H1 (cell line): ENCODE results near the gene HPS5. TPM values are rescaled to one million over a fixed set of nuclear protein-coding genes. Genes with fewer than 3 reads are reported as not detected.

Experiments
- CTCF ChIA-PET: fragments of 300-600 bp; sonication (Branson Sonifier 250); formaldehyde crosslinking; loops from one replicate; lab custom pipeline; 2021; ENCODE audit not compliant: partially characterized antibody; lab: Charles Lee
- POLR2A ChIA-PET: fragments of 300-600 bp; sonication (Branson Sonifier 250); formaldehyde crosslinking; loops from one replicate; lab custom pipeline; 2021; ENCODE audit warnings: inconsistent platforms; ENCODE audit not compliant: partially characterized antibody; lab: Charles Lee
- DNase-seq, 2 experiments: peaks; one replicate each; pipeline versions ENCODE4 v3.0.0 to v3.0.0-alpha.2; 2010 to 2022; ENCODE audit warnings: low spot score in 2 of 2, low read depth in 1 of 2, mixed read lengths in 1 of 2
- FAIRE-seq: peaks from 2 replicates; lab custom pipeline; 2011; peaks lifted over from hg19 to GRCh38; lab: Jason Lieb, UNC
- H2AFZ ChIP-seq: 2 replicates; pipeline ENCODE4 v1.8.1; 2012; ENCODE audit warnings: low read length, inconsistent platforms
- H2AK5ac ChIP-seq: 2 replicates; pipeline ENCODE4 v1.6.1; 2013; ENCODE audit warnings: low read depth, low read length
- H2BK120ac ChIP-seq: replicated peaks from 2 replicates; pipeline ENCODE3; 2013; ENCODE audit warnings: low read depth, low read length, inconsistent platforms
- H2BK12ac ChIP-seq: 2 replicates; pipeline ENCODE4 v1.6.1; 2013; ENCODE audit warnings: low read depth, low read length
- H2BK15ac ChIP-seq: 2 replicates; pipeline ENCODE4 v1.6.1; 2013; ENCODE audit warnings: low read length
- H2BK20ac ChIP-seq: 2 replicates; pipeline ENCODE4 v1.6.1; 2013; ENCODE audit warnings: low read length
- H2BK5ac ChIP-seq: 2 replicates; pipeline ENCODE4 v1.6.1; 2013; ENCODE audit warnings: low read depth, low read length
- H3K14ac ChIP-seq: 2 replicates; pipeline ENCODE4 v1.6.1; 2013; ENCODE audit warnings: inconsistent platforms; ENCODE audit not compliant: insufficient read length
- H3K18ac ChIP-seq: 2 replicates; pipeline ENCODE4 v1.6.1; 2013; ENCODE audit warnings: low read length; ENCODE audit errors: extremely low read depth
- H3K23ac ChIP-seq: 2 replicates; pipeline ENCODE4 v1.6.1; 2013; ENCODE audit warnings: inconsistent platforms; ENCODE audit not compliant: insufficient read length
- H3K23me2 ChIP-seq: 2 replicates; pipeline ENCODE4 v1.6.1; 2013; ENCODE audit warnings: low read depth, low read length
- H3K27ac ChIP-seq: 2 replicates; pipeline ENCODE4 v1.6.1; 2011; ENCODE audit warnings: low read depth, low read length, inconsistent platforms
- H3K27me3 ChIP-seq, 4 experiments: replicated peaks in 1 of 4; 1 replicate in 1 of 4; 2 replicates in 3 of 4; pipeline versions ENCODE4 v1.6.1 to v1.8.1; 2011 to 2013; ENCODE audit warnings: low read length in 3 of 4, mild to moderate bottlenecking in 3 of 4, inconsistent platforms in 2 of 4, mixed read lengths in 2 of 4, moderate library complexity in 1 of 4; ENCODE audit not compliant: control insufficient read depth in 3 of 4, insufficient read depth in 3 of 4; ENCODE audit errors: extremely low read depth in 1 of 4
- H3K36me3 ChIP-seq, 4 experiments: 2 replicates each; pipeline versions ENCODE4 v1.6.1 to v1.8.1; 2011 to 2013; ENCODE audit warnings: mild to moderate bottlenecking in 4 of 4, low read length in 3 of 4, moderate library complexity in 2 of 4, control low read depth in 1 of 4, inconsistent platforms in 1 of 4; ENCODE audit not compliant: insufficient read depth in 4 of 4, control insufficient read depth in 2 of 4
- H3K4ac ChIP-seq: replicated peaks from 2 replicates; pipeline ENCODE3; 2013; ENCODE audit warnings: low read length, low read depth, mixed read lengths, inconsistent platforms; ENCODE audit not compliant: insufficient read length
- H3K4me1 ChIP-seq, 4 experiments: replicated peaks in 1 of 4; 1 replicate in 1 of 4; 2 replicates in 3 of 4; pipeline versions ENCODE4 v1.6.1 to v1.8.1; 2011 to 2013; ENCODE audit warnings: low read length in 3 of 4, inconsistent platforms in 2 of 4, mixed read lengths in 1 of 4; ENCODE audit not compliant: insufficient read depth in 4 of 4, control insufficient read depth in 3 of 4
- H3K4me2 ChIP-seq, 2 experiments: 2 replicates each; pipeline versions ENCODE4 v1.6.1 to v1.8.1; 2011 to 2013; ENCODE audit warnings: low read depth in 2 of 2, low read length in 2 of 2, control low read depth in 1 of 2, inconsistent platforms in 1 of 2, mild to moderate bottlenecking in 1 of 2; ENCODE audit not compliant: insufficient read depth in 1 of 2
- H3K4me3 ChIP-seq, 4 experiments: fragments of 200-600, 300-600 bp in 1 of 4; sonication (generic), shearing (Covaris generic), sonication (Bioruptor Twin) in 1 of 4; 2 replicates each; pipeline versions ENCODE4 v1.5.1 to v1.8.1; 2011 to 2016; ENCODE audit warnings: low read length in 4 of 4, low read depth in 3 of 4, control low read depth in 2 of 4, inconsistent platforms in 2 of 4, mild to moderate bottlenecking in 2 of 4, mixed read lengths in 1 of 4, moderate library complexity in 1 of 4; ENCODE audit not compliant: insufficient read depth in 2 of 4; ENCODE audit errors: extremely low read depth in 1 of 4
- H3K56ac ChIP-seq: replicated peaks from 2 replicates; pipeline ENCODE3; 2013; ENCODE audit warnings: low read depth, mild to moderate bottlenecking, mixed read lengths, low read length, inconsistent platforms; ENCODE audit not compliant: insufficient read length
- H3K79me1 ChIP-seq: 2 replicates; pipeline ENCODE4 v1.6.1; 2013; ENCODE audit warnings: low read depth, low read length, control low read depth
- H3K79me2 ChIP-seq, 2 experiments: 2 replicates each; pipeline versions ENCODE4 v1.6.1 to v1.8.1; 2012 to 2013; ENCODE audit warnings: low read length in 2 of 2, mild to moderate bottlenecking in 2 of 2, inconsistent platforms in 1 of 2; ENCODE audit not compliant: insufficient read depth in 2 of 2, control insufficient read depth in 1 of 2
- H3K9ac ChIP-seq, 4 experiments: replicated peaks in 1 of 4; 1 replicate in 1 of 4; 2 replicates in 3 of 4; pipeline versions ENCODE4 v1.6.1 to v1.8.1; 2011 to 2013; ENCODE audit warnings: low read depth in 3 of 4, low read length in 3 of 4, control low read depth in 2 of 4, mild to moderate bottlenecking in 2 of 4, moderate library complexity in 2 of 4, inconsistent platforms in 1 of 4; ENCODE audit errors: extremely low read depth in 1 of 4
- H3K9me3 ChIP-seq, 2 experiments: 2 replicates each; pipeline versions ENCODE4 v1.6.1 to v1.8.1; 2012 to 2013; ENCODE audit warnings: mild to moderate bottlenecking in 2 of 2, moderate library complexity in 2 of 2, control low read depth in 1 of 2, inconsistent platforms in 1 of 2, low read depth in 1 of 2, low read length in 1 of 2, mixed read lengths in 1 of 2; ENCODE audit not compliant: insufficient read depth in 2 of 2
- H4K20me1 ChIP-seq, 2 experiments: replicated peaks in 1 of 2; 2 replicates each; pipeline versions ENCODE3 to v1.8.1; 2011 to 2013; ENCODE audit warnings: inconsistent platforms in 2 of 2, low read length in 2 of 2, mild to moderate bottlenecking in 1 of 2; ENCODE audit not compliant: insufficient read depth in 2 of 2, control insufficient read depth in 1 of 2
- H4K5ac ChIP-seq: 2 replicates; pipeline ENCODE4 v1.6.1; 2013; ENCODE audit warnings: low read length, low read depth, mixed read lengths, inconsistent platforms; ENCODE audit not compliant: insufficient read length
- H4K8ac ChIP-seq: 2 replicates; pipeline ENCODE4 v1.8.0; 2013; ENCODE audit warnings: mild to moderate bottlenecking, moderate library complexity, low read length, inconsistent platforms; ENCODE audit not compliant: insufficient read depth; ENCODE audit errors: extremely low read depth
- H4K91ac ChIP-seq: replicated peaks from 2 replicates; pipeline ENCODE3; 2013; ENCODE audit warnings: low read length, mixed read lengths, inconsistent platforms; ENCODE audit not compliant: insufficient read length
- ATF2 ChIP-seq: IDR thresholded peaks from 2 replicates; pipeline ENCODE4 v1.6.1; 2012; ENCODE audit warnings: low read length, inconsistent platforms
- CREB1 ChIP-seq: IDR thresholded peaks from 2 replicates; pipeline ENCODE4 v1.6.1; 2012; ENCODE audit warnings: inconsistent platforms
- HDAC6 ChIP-seq: IDR thresholded peaks from one replicate; pipeline ENCODE4 v1.7.1; 2012; ENCODE audit warnings: low read depth, mild to moderate bottlenecking, inconsistent platforms, low read length, moderate library complexity
- KDM1A ChIP-seq: fragments of 200-600, 300-600 bp; sonication (generic); IDR thresholded peaks from 2 replicates; pipeline ENCODE4 v1.7.1; 2016; ENCODE audit warnings: mild to moderate bottlenecking, low read length, borderline replicate concordance
- MAX ChIP-seq: IDR thresholded peaks from 2 replicates; pipeline ENCODE4 v1.6.1; 2012; ENCODE audit warnings: inconsistent platforms
- SAP30 ChIP-seq: fragments of 300-600 bp; sonication (generic); IDR thresholded peaks from 2 replicates; pipeline ENCODE4 v1.7.1; 2012; ENCODE audit warnings: low read length, moderate library complexity, mild to moderate bottlenecking, inconsistent platforms; ENCODE audit not compliant: insufficient read depth, insufficient replicate concordance
- SIN3A ChIP-seq, 2 experiments: IDR thresholded peaks in 1 of 2; conservative IDR thresholded peaks in 1 of 2; 2 replicates each; pipeline ENCODE4 v1.6.1; 2011 to 2012; ENCODE audit warnings: low read length in 2 of 2, improper control_type of control experiment in 1 of 2, low read depth in 1 of 2, mild to moderate bottlenecking in 1 of 2
- WGBS, 2 experiments: shearing (Covaris generic) in 1 of 2; methylation state at CpG; one replicate each; pipeline versions ENCODE4 v1.1.6 to v1.1.7; 2013 to 2015; ENCODE audit warnings: low lambda C conversion rate in 2 of 2, mixed read lengths in 2 of 2, inconsistent platforms in 1 of 2, low coverage in 1 of 2, missing lambda C conversion rate in 1 of 2; ENCODE audit not compliant: insufficient replicate concordance in 2 of 2, insufficient coverage in 1 of 2, insufficient read length in 1 of 2; ENCODE audit errors: extremely low coverage in 1 of 2, missing lambda C conversion rate in 1 of 2; 5-methylcytosine and 5-hydroxymethylcytosine counted together
- polyA plus RNA-seq, 7 experiments: library from polyadenylated mRNA; depleted of rRNA in 3 of 7; stranded (reverse) in 5 of 7; unstranded in 2 of 7; fragments of >200 nt in 5 of 7; fragments of 200-250 nt in 2 of 7; gene quantifications; 1 replicate in 5 of 7; 2 replicates in 1 of 7; 4 replicates in 1 of 7; pipeline versions ENCODE4 v1.2.1 to v1.2.3, GENCODE V29; 2011 to 2013; ENCODE audit warnings: missing spikeins in 2 of 7, mixed read lengths in 2 of 7
- total RNA-seq: library from RNA; stranded (reverse); fragmentation: NEBNext Ultra II Directional; extraction: Animal tissue kit (Norgen Biotek cat#: 25700); gene quantifications from 2 replicates; pipeline ENCODE4 v1.2.1, GENCODE V29; 2021

HPS5 gene
- total and polyA plus RNA-seq, 2 of the 8 experiments (the other 6 are each of a cell fraction or from before 2014, with no cell fraction given): 5.0 to 18.5 TPM

GRCh38 chr11:18322818-18323570, 1.1 kb upstream of the HPS5 start:
- H4K8ac ChIP-seq: peak overlapping the region; percentile 76; the same call in 1 of the 2 replicates
- peak overlapping the region; percentile 60; the same call in 1 of the 2 replicates for H2BK12ac ChIP-seq
- CTCF ChIA-PET: interaction anchor here (1.1 kb wide), 2 partner anchors 208 to 399 kb away, joined by 3 to 5 read pairs; no protein-coding TSS in a partner anchor
- no peak overlapping the region for H4K91ac ChIP-seq
- peaks cover 0 to 9% (median 0%) of the 10 kb centered on the region in 4 experiments; a peak in 1 of 8 replicates for H3K36me3 ChIP-seq
- no peak overlapping the region for H2AK5ac ChIP-seq
- no peak overlapping the region for H3K23ac ChIP-seq
- H3K4ac ChIP-seq: no peak overlapping the region
- POLR2A ChIA-PET: interaction anchor here (0.9 to 3.6 kb wide), 6 partner anchors 8 to 204 kb away, joined by 4 to 24 read pairs (median 10); partner anchors contain the start of genes LDHA and TSG101
- no peak overlapping the region for H2AFZ ChIP-seq
- no peak for DNase-seq
- no peak for FAIRE-seq
- H3K18ac ChIP-seq: no peak overlapping the region
- no peaks in the 10 kb centered on the region for H3K79me1 ChIP-seq
- no peaks in the 10 kb centered on the region for H3K9me3 ChIP-seq
- peak overlapping the region; percentile 91 to 100 (median 97) for H3K9ac ChIP-seq
- H2BK5ac ChIP-seq: peak overlapping the region; percentile 100; the same call in 1 of the 2 replicates
- H3K23me2 ChIP-seq: peaks cover 11% of the 10 kb centered on the region
- H3K79me2 ChIP-seq: peaks cover 14 to 82% of the 10 kb centered on the region in 2 experiments; a peak in 3 of 4 replicates
- H3K56ac ChIP-seq: no peak overlapping the region
- H4K5ac ChIP-seq: no peak overlapping the region
- H3K4me1 ChIP-seq: no peaks in the 10 kb centered on the region; a peak in 2 of 7 replicates
- peaks cover 0 to under 1% of the 10 kb centered on the region in 2 experiments for H4K20me1 ChIP-seq
- no peak overlapping the region for H3K27ac ChIP-seq
- no peak overlapping the region for H2BK20ac ChIP-seq
- H3K4me3 ChIP-seq: peak overlapping the region; percentile 75 to 92 (median 86)
- H3K4me2 ChIP-seq: peak overlapping the region; percentile 77 to 89
- H2BK120ac ChIP-seq: no peak overlapping the region
- WGBS, 2 experiments: 27% methylated on average over 12 of the region's 18 CpGs; no CpG with 5 or more reads in 1 of the 2 experiments
- no peaks in the 10 kb centered on the region for H3K27me3 ChIP-seq
- H3K14ac ChIP-seq: no peak overlapping the region
- no peak overlapping the region for H2BK15ac ChIP-seq
- 0 out of 4 replicates have a peak, but pooled peaks of 1 of the 2 experiments have one; percentile 19 for TF ChIP-seq SIN3A (conservative IDR thresholded peaks at IDR 0.05 in 1 of 2, IDR thresholded peaks at IDR 0.05 in 1 of 2; ENCODE audit: low read depth in 1 of 2, low read length in 2 of 2)
- peak; percentile 82 for TF ChIP-seq SAP30
- no peak for TF ChIP-seq CREB1
- TF ChIP-seq HDAC6: no peak
- TF ChIP-seq MAX: peak; percentile 45
- TF ChIP-seq KDM1A: no peak
- TF ChIP-seq ATF2: no peak
